ENCODE data around the gene AK2.

DNA sequence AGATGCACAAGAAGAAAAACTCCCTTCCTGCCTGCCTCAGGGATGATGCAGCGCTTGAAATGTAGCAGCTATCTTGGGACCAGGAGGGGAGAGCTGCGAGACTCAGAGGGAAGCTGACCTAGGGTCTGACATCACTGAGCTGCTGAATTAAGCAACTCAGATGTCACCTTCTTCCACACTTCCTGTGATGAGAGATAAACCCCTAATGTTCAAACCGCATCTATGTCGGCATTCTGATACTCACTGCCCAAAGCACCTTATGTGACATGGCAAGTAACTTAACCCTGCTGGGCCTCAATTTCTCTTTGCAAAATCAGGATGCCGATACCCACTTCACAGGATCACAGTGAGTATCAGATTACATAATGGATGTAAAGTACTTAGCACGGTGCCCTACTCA lies 9.1 kb upstream of the AK2 start:
- TF ChIP-seq CTCF (IDR thresholded peaks at IDR 0.05; ENCODE audit: insufficient read depth, low read length): no peak
- peak; percentile 30; the same call in 1 of the 2 replicates for TF ChIP-seq SPI1 (IDR thresholded peaks at IDR 0.05; ENCODE audit: borderline replicate concordance, low read depth)
- peak; percentile 83 for TF ChIP-seq POLR2AphosphoS5 (IDR thresholded peaks at IDR 0.05; ENCODE audit: low read depth)
- TF ChIP-seq GABPA (IDR thresholded peaks at IDR 0.05; ENCODE audit: low read depth): peak; percentile 59

Measured in HL-60 (cell line).